Esophagus squamous epithelium (tissue), 5 donors: ENCODE results near the gene BHLHE23. TPM values are rescaled to one million over a fixed set of nuclear protein-coding genes. Genes with fewer than 3 reads are reported as not detected.

Experiments used
- DNase-seq: peaks from one replicate; lab custom pipeline; 2025; lab: John Stamatoyannopoulos, UW
- H3K27ac ChIP-seq, 4 donors: fragments of 200-600 bp; sonication (generic); one replicate each; pipeline ENCODE4 v1.5.1; 2016 to 2019; ENCODE audit warnings: mild to moderate bottlenecking in 1 of 4
- H3K27me3 ChIP-seq, 4 donors: fragments of 200-600 bp; sonication (generic); 1 replicate in 3 of 4; 2 replicates in 1 of 4; pipeline versions ENCODE4 v1.5.1 to v1.6.0; 2017 to 2021; ENCODE audit warnings: antibody characterized with exemption in 1 of 4
- H3K36me3 ChIP-seq, 3 donors: fragments of 200-600 bp; sonication (generic); one replicate each; pipeline ENCODE4 v1.5.1; 2016 to 2019
- H3K4me1 ChIP-seq, 3 donors: fragments of 200-600 bp; sonication (generic); one replicate each; pipeline ENCODE4 v1.5.1; 2017 to 2019
- H3K4me3 ChIP-seq, 4 donors: fragments of 200-600 bp; sonication (generic); 1 replicate in 3 of 4; 2 replicates in 1 of 4; pipeline ENCODE4 v1.5.1; 2016 to 2019; ENCODE audit warnings: mild to moderate bottlenecking in 2 of 4, moderate library complexity in 1 of 4
- H3K9me3 ChIP-seq, 3 donors: fragments of 200-600 bp; sonication (generic); one replicate each; pipeline ENCODE4 v1.5.1; 2016 to 2019
- CTCF ChIP-seq, 6 experiments: fragments of 450-650 bp in 4 of 6; fragments of 200-600 bp in 2 of 6; sonication (generic) in 2 of 6; IDR thresholded peaks; one replicate each; pipeline ENCODE4 v1.5.1; 2016 to 2019; ENCODE audit warnings: antibody characterized with exemption in 6 of 6, mild to moderate bottlenecking in 4 of 6, moderate library complexity in 4 of 6
- POLR2A ChIP-seq, 4 donors: fragments of 450-650 bp; IDR thresholded peaks; one replicate each; pipeline ENCODE4 v1.6.1; 2017; ENCODE audit warnings: antibody characterized with exemption in 4 of 4, mild to moderate bottlenecking in 4 of 4, moderate library complexity in 3 of 4
- WGBS, 2 donors: methylation state at CpG; one replicate each; pipeline ENCODE4 v1.1.5; 2018; 5-methylcytosine and 5-hydroxymethylcytosine counted together
- intact Hi-C: fragments of 100-400 bp; cut with DNase I; formaldehyde crosslinking; loops from one replicate; pipeline ENCODE4 v1.15.0; 2022
- total RNA-seq, 4 donors: library from RNA; depleted of rRNA; stranded (reverse); fragments of >200 nt; gene quantifications; one replicate each; pipeline ENCODE4 v1.1.0, GENCODE V29; 2016
- donor health status: DM: yes; HTN: yes; CAD: no.

BHLHE23 gene
- not detected for total RNA-seq

GRCh38 chr20:63006540-63007359, at the start of gene BHLHE23:
Gene BHLHE23, minus strand, starts transcription at chr20:63006964. Its CDS starts 190 bp downstream, at chr20:63006774.
- H3K4me1 ChIP-seq = peaks cover 8 to 55% (median 23%) of the 10 kb centered on the region in 3 donors
- H3K9me3 ChIP-seq = no peaks in the 10 kb centered on the region
- TF ChIP-seq CTCF (IDR thresholded peaks at IDR 0.05) = no peak
- no peak for TF ChIP-seq POLR2A (IDR thresholded peaks at IDR 0.05)
- peak within 1 kb of the TSS in 2 of 4 donors; percentile 13 to 38 for H3K4me3 ChIP-seq
- H3K36me3 ChIP-seq = no peaks in the 10 kb centered on the region
- intact Hi-C loops = loop anchor here (10.0 kb wide), 1 partner anchor 112 kb away; no protein-coding TSS in a partner anchor
- 1 to 5% methylated on average over 10 to 25 of the region's 110 CpGs for WGBS, 2 donors
- DNase-seq = no peak
- peaks cover 55 to 100% (median 70%) of the 10 kb centered on the region in 4 donors for H3K27me3 ChIP-seq
- H3K27ac ChIP-seq = no peak within 1 kb of the TSS

- WGBS, 2 donors = 31 to 35% methylated on average over 3 to 6 of the region's 15 CpGs
- peaks cover 0 to 7% (median 0%) of the 10 kb centered on the region in 3 donors for H3K4me1 ChIP-seq
- no peak for DNase-seq
- no peak for TF ChIP-seq POLR2A (IDR thresholded peaks at IDR 0.05)
- TF ChIP-seq CTCF (IDR thresholded peaks at IDR 0.05) = no peak
- H3K4me3 ChIP-seq = no peak overlapping the region
- intact Hi-C loops = loop anchor here (5.0 kb wide), 1 partner anchor 127 kb away; no protein-coding TSS in a partner anchor
- H3K27ac ChIP-seq = no peak overlapping the region
- peaks cover 0 to 93% (median 0%) of the 10 kb centered on the region in 4 donors for H3K27me3 ChIP-seq
- no peaks in the 10 kb centered on the region for H3K9me3 ChIP-seq
- no peaks in the 10 kb centered on the region for H3K36me3 ChIP-seq
Measured at GRCh38 chr20:63055575-63056235, 48.9 kb upstream of the BHLHE23 start.

- 58% methylated on average over 2 of the region's 11 CpGs; no CpG with 5 or more reads in 1 of the 2 donors for WGBS, 2 donors
- H3K36me3 ChIP-seq = no peaks in the 10 kb centered on the region
- peaks cover 0 to 7% (median 0%) of the 10 kb centered on the region in 3 donors for H3K4me1 ChIP-seq
- no peak for DNase-seq
- intact Hi-C loops = loop anchor here (5.0 kb wide), 1 partner anchor 128 kb away; no protein-coding TSS in a partner anchor
- no peak overlapping the region for H3K4me3 ChIP-seq
- no peaks in the 10 kb centered on the region for H3K9me3 ChIP-seq
- H3K27me3 ChIP-seq = peaks cover 0 to 93% (median 0%) of the 10 kb centered on the region in 4 donors
- H3K27ac ChIP-seq = no peak overlapping the region
- TF ChIP-seq CTCF (IDR thresholded peaks at IDR 0.05) = no peak
- no peak for TF ChIP-seq POLR2A (IDR thresholded peaks at IDR 0.05)
Measured at GRCh38 chr20:63054681-63055240, 48.0 kb upstream of the BHLHE23 start.

- Histone ChIP-seq H3K36me3 (no peaks in the 10 kb centered on the region), H3K27ac (no peak overlapping the region), H3K27me3 (peaks cover 0 to 86% (median 0%) of the 10 kb centered on the region in 4 donors), H3K4me3 (no peak overlapping the region), H3K9me3 (no peaks in the 10 kb centered on the region), H3K4me1 (peaks cover 0 to 7% (median 0%) of the 10 kb centered on the region in 3 donors)
- WGBS, 2 donors = 73 to 80% methylated on average over 12 of the region's 12 CpGs
- TF ChIP-seq CTCF (IDR thresholded peaks at IDR 0.05) (no peak), POLR2A (IDR thresholded peaks at IDR 0.05) (no peak)
- intact Hi-C loops = no loop called here
- no peak for DNase-seq
Measured at GRCh38 chr20:63054103-63054474, 47.3 kb upstream of the BHLHE23 start.
